Kidney (tissue), 14 donors: Measurements from ENCODE around the gene DLGAP1. TPM values are rescaled to one million over a fixed set of nuclear protein-coding genes. Genes with fewer than 3 reads are reported as not detected.
A peak's percentile ranks its signal among the peaks of the same experiment; 100 is the strongest.

ENCODE experiments used
- DNase-seq, 5 donors: peaks; one replicate each; pipeline ENCODE4 v3.0.0-alpha.2; 2013 to 2020
- FAIRE-seq: peaks from 2 replicates; lab custom pipeline; 2012; peaks lifted over from hg19 to GRCh38; lab: Jason Lieb, UNC
- H3K27ac ChIP-seq, 2 donors: one replicate each; pipeline ENCODE4 v1.7.0; 2013; ENCODE audit warnings: low read depth in 2 of 2, low read length in 2 of 2, inconsistent platforms in 1 of 2
- H3K27me3 ChIP-seq: one replicate; pipeline ENCODE4 v1.7.1; 2013; ENCODE audit warnings: low read length, inconsistent platforms; ENCODE audit not compliant: control insufficient read depth, insufficient read depth
- H3K36me3 ChIP-seq, 3 donors: one replicate each; pipeline versions ENCODE4 v1.7.0 to v1.7.1; 2013; ENCODE audit warnings: low read length in 3 of 3, control low read depth in 1 of 3, inconsistent platforms in 1 of 3; ENCODE audit not compliant: insufficient read depth in 3 of 3, control insufficient read depth in 2 of 3
- H3K4me1 ChIP-seq, 3 donors: one replicate each; pipeline versions ENCODE4 v1.7.0 to v1.7.1; 2013; ENCODE audit warnings: low read length in 3 of 3, inconsistent platforms in 1 of 3, low read depth in 1 of 3; ENCODE audit not compliant: control insufficient read depth in 2 of 3, insufficient read depth in 2 of 3
- H3K4me3 ChIP-seq, 3 donors: one replicate each; pipeline versions ENCODE4 v1.7.0 to v1.8.1; 2013; ENCODE audit warnings: low read length in 3 of 3, control low read depth in 1 of 3, inconsistent platforms in 1 of 3
- H3K9ac ChIP-seq, 3 donors: one replicate each; pipeline versions ENCODE4 v1.7.0 to v1.7.1; 2013; ENCODE audit warnings: low read length in 3 of 3, control low read depth in 1 of 3, inconsistent platforms in 1 of 3
- H3K9me3 ChIP-seq, 3 donors: one replicate each; pipeline versions ENCODE4 v1.7.0 to v1.7.1; 2013; ENCODE audit warnings: low read length in 3 of 3, control low read depth in 1 of 3, inconsistent platforms in 1 of 3; ENCODE audit not compliant: control insufficient read depth in 2 of 3, insufficient read depth in 1 of 3
- CTCF ChIP-seq: IDR thresholded peaks from 3 replicates; pipeline ENCODE4 v1.5.1; 2012; ENCODE audit warnings: mild to moderate bottlenecking, moderate library complexity, borderline replicate concordance; ENCODE audit not compliant: insufficient read depth; ENCODE audit errors: extremely low read depth
- intact Hi-C: fragments of 100-400 bp; cut with DNase I; formaldehyde crosslinking; loops from one replicate; pipeline ENCODE4 v1.11.1; 2022
- polyA plus RNA-seq: library from polyadenylated mRNA; stranded (reverse); fragments of 350-450 nt; fragmentation: Illumina TruSeq; extraction: RNeasy Lipid Tissue Mini Kit (QIAGEN cat#74804); gene quantifications from one replicate; pipeline ENCODE4 v1.2.3, GENCODE V29; 2014; ENCODE audit warnings: low read depth, low replicate concordance; ENCODE audit not compliant: insufficient read depth
- total RNA-seq: library from RNA; stranded (reverse); fragmentation: NEBNext Ultra II Directional; extraction: Animal tissue kit (Norgen Biotek cat#: 25700); gene quantifications from one replicate; pipeline ENCODE4 v1.2.1, GENCODE V29; 2021
- donor health status: control.
- donor health status: control.
- donor health status: control.
- donor health status: control.
- donor health status: control.
- donor health status: DM: yes; HTN: yes; CAD: no.
- donor health status: Normal renal cell carcinoma (clear cell type).

Gene DLGAP1
- total and polyA plus RNA-seq, 2 donors from 2014 or later = 1.2 to 32.8 TPM

DNA sequence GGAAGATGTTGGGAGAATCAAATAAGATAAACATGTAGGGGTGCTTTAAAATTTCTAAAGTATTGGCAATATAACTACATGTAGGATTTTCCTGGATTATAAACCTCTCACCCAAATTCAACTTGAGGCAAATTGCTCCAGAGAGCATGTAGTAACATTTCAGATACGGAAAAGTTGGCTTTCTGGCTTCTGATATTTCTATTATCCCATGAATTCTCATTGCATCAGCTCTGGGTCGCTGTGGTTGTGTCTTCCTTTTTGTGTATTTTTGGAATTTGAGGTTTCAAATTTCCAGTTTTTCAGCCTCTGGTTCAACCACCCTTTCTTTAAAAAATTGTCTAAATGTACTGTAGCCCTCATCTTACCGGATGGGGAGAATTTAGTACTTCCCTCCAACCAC, 972.8 kb downstream of the DLGAP1 start:
- intact Hi-C loops = no loop called here
- H3K4me3 ChIP-seq = no peak overlapping the region
- FAIRE-seq = no peak
- TF ChIP-seq CTCF = no peak
- no peaks in the 10 kb centered on the region for H3K27me3 ChIP-seq
- no peaks in the 10 kb centered on the region for H3K9me3 ChIP-seq
- no peak for DNase-seq
- H3K4me1 ChIP-seq = no peaks in the 10 kb centered on the region
- H3K9ac ChIP-seq = no peak overlapping the region
- no peaks in the 10 kb centered on the region for H3K36me3 ChIP-seq
- H3K27ac ChIP-seq = no peak overlapping the region

GRCh38 chr18:3481696-3482210, 973.4 kb downstream of the DLGAP1 start:
- Histone ChIP-seq H3K27ac (no peak overlapping the region), H3K9ac (no peak overlapping the region), H3K4me3 (no peak overlapping the region), H3K27me3 (no peaks in the 10 kb centered on the region), H3K9me3 (no peaks in the 10 kb centered on the region), H3K4me1 (no peaks in the 10 kb centered on the region), H3K36me3 (no peaks in the 10 kb centered on the region)
- intact Hi-C loops = no loop called here
- FAIRE-seq (no peak), DNase-seq (peak in 3 of 5 donors; percentile 46 to 85 (median 78))
- peak; percentile 41 for TF ChIP-seq CTCF

DNA sequence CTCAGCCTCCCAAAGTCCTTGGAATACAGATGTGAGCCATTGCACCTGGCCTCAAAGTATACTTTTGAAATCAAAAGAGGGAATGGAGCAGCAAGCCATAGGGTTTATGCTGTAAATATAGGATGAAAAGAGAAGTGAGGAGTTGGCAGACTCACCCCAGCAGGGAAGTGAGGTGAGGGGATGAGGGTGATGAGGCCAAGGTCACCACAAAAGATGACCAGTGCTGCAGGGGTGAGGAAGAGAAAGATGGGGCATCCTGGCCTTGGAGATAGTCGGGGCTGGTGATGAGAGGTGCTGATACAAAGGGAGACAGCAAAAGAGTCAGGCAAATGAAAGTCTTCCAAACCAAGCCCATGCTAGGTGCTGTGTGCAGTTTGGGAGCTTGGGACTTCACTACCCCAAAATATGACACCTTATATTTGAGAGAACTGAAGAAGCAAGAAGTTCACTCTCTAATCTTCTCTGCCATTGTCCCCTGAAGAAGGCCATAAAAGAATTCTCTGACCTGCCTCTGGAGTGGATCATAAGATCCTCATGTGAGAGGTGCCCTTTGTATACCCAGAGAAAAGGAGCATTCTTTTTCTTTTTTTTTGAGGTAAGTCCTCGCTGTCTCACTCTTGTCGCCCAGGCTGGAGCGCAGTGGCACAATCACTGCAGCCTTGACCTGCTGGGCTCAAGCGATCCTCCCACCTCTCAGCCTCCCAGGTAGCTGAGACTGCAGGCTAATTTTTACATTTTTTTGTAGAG, 974.1 kb downstream of the DLGAP1 start:
- intact Hi-C loops = no loop called here
- Histone ChIP-seq H3K27ac (no peak overlapping the region), H3K27me3 (no peaks in the 10 kb centered on the region), H3K36me3 (no peaks in the 10 kb centered on the region), H3K9me3 (no peaks in the 10 kb centered on the region), H3K9ac (no peak overlapping the region), H3K4me1 (no peaks in the 10 kb centered on the region), H3K4me3 (no peak overlapping the region)
- no peak for TF ChIP-seq CTCF
- FAIRE-seq = no peak
- DNase-seq = no peak
